Astrocyte (in vitro differentiated cells and primary cell): Measurements from ENCODE around the gene COL3A1. TPM values are rescaled to one million over a fixed set of nuclear protein-coding genes. Genes with fewer than 3 reads are reported as not detected.

Experiments
- DNase-seq: peaks from one replicate; pipeline ENCODE4 v3.0.0-alpha.2; 2010; ENCODE audit warnings: low read depth
- FAIRE-seq: peaks from 2 replicates; lab custom pipeline; 2011; peaks lifted over from hg19 to GRCh38; lab: Jason Lieb, UNC
- H2AFZ ChIP-seq: 2 replicates; pipeline ENCODE4 v1.6.0; 2012; ENCODE audit warnings: low read depth, low read length, inconsistent platforms
- H3K27ac ChIP-seq: 2 replicates; pipeline ENCODE4 v1.5.1; 2011; ENCODE audit warnings: low read depth, low read length, inconsistent platforms
- H3K27me3 ChIP-seq: 2 replicates; pipeline ENCODE4 v1.6.0; 2011; ENCODE audit warnings: low read length, inconsistent platforms; ENCODE audit not compliant: insufficient read depth
- H3K36me3 ChIP-seq: 2 replicates; pipeline ENCODE4 v1.5.1; 2011; ENCODE audit warnings: low read length, inconsistent platforms; ENCODE audit not compliant: insufficient read depth
- H3K4me1 ChIP-seq: 2 replicates; pipeline ENCODE4 v1.5.1; 2011; ENCODE audit warnings: low read length, inconsistent platforms; ENCODE audit not compliant: insufficient read depth
- H3K4me2 ChIP-seq: 2 replicates; pipeline ENCODE4 v1.6.0; 2012; ENCODE audit warnings: low read length, inconsistent platforms
- H3K4me3 ChIP-seq: 2 replicates; pipeline ENCODE4 v1.5.1; 2011; ENCODE audit warnings: low read depth, mild to moderate bottlenecking, low read length, inconsistent platforms; ENCODE audit not compliant: insufficient read depth
- H3K79me2 ChIP-seq: 2 replicates; pipeline ENCODE4 v1.6.0; 2012; ENCODE audit warnings: mild to moderate bottlenecking, low read length, inconsistent platforms; ENCODE audit not compliant: insufficient read depth
- H3K9ac ChIP-seq: 2 replicates; pipeline ENCODE4 v1.6.0; 2012; ENCODE audit warnings: mild to moderate bottlenecking, low read length, inconsistent platforms
- H3K9me3 ChIP-seq: 2 replicates; pipeline ENCODE4 v1.5.1; 2012; ENCODE audit warnings: low read depth, mild to moderate bottlenecking, low read length, inconsistent platforms; ENCODE audit not compliant: insufficient read depth
- H4K20me1 ChIP-seq: 2 replicates; pipeline ENCODE4 v1.6.0; 2012; ENCODE audit warnings: low read length, inconsistent platforms; ENCODE audit not compliant: insufficient read depth
- H3K27ac Mint-ChIP-seq: one replicate; pipeline ENCODE4 v1.8.0; 2021; ENCODE audit warnings: mild to moderate bottlenecking, mixed read lengths; ENCODE audit not compliant: unreplicated experiment
- H3K27me3 Mint-ChIP-seq: one replicate; pipeline ENCODE4 v1.8.0; 2021; ENCODE audit warnings: low read depth, mixed read lengths; ENCODE audit not compliant: unreplicated experiment
- H3K36me3 Mint-ChIP-seq: one replicate; pipeline ENCODE4 v1.8.0; 2021; ENCODE audit warnings: low read depth, mixed read lengths; ENCODE audit not compliant: unreplicated experiment
- H3K4me1 Mint-ChIP-seq: one replicate; pipeline ENCODE4 v1.8.0; 2021; ENCODE audit warnings: low read depth, mixed read lengths; ENCODE audit not compliant: unreplicated experiment
- H3K4me3 Mint-ChIP-seq: one replicate; pipeline ENCODE4 v1.8.0; 2021; ENCODE audit warnings: mild to moderate bottlenecking, moderate library complexity, mixed read lengths; ENCODE audit not compliant: unreplicated experiment
- H3K9me3 Mint-ChIP-seq: one replicate; pipeline ENCODE4 v1.8.0; 2021; ENCODE audit warnings: mild to moderate bottlenecking, mixed read lengths; ENCODE audit not compliant: unreplicated experiment
- CTCF ChIP-seq: IDR thresholded peaks from 2 replicates; pipeline ENCODE4 v1.5.1; 2011; ENCODE audit warnings: low read depth, mild to moderate bottlenecking, inconsistent platforms, low read length, moderate library complexity; ENCODE audit not compliant: insufficient read depth
- EZH2 ChIP-seq: IDR thresholded peaks from 2 replicates; pipeline ENCODE4 v1.6.1; 2012; ENCODE audit warnings: mild to moderate bottlenecking, low read length, inconsistent platforms; ENCODE audit not compliant: insufficient read depth
- total RNA-seq: library from RNA; stranded (reverse); gene quantifications from 2 replicates; pipeline ENCODE4 v1.2.1, GENCODE V29; 2021

The COL3A1 gene
- total RNA-seq, 1 donor from 2014 or later, result 350 TPM

- Mint-ChIP-seq H3K4me3 (no peak overlapping the region), H3K4me1 (no peaks in the 10 kb centered on the region), H3K27ac (no peak overlapping the region), H3K9me3 (peaks cover 3% of the 10 kb centered on the region), H3K27me3 (no peaks in the 10 kb centered on the region), H3K36me3 (no peaks in the 10 kb centered on the region)
- no peak for DNase-seq
- H3K4me2 ChIP-seq, result no peak overlapping the region
- no peak overlapping the region for H3K4me3 ChIP-seq
- no peaks in the 10 kb centered on the region for H3K27me3 ChIP-seq
- H3K36me3 ChIP-seq, result no peaks in the 10 kb centered on the region
- no peak for FAIRE-seq
- no peaks in the 10 kb centered on the region for H3K9me3 ChIP-seq
- no peak overlapping the region for H2AFZ ChIP-seq
- H3K9ac ChIP-seq, result no peak overlapping the region
- H4K20me1 ChIP-seq, result no peaks in the 10 kb centered on the region
- H3K79me2 ChIP-seq, result no peaks in the 10 kb centered on the region
- TF ChIP-seq CTCF, result no peak
- no peak for TF ChIP-seq EZH2
- no peak overlapping the region for H3K27ac ChIP-seq
- H3K4me1 ChIP-seq, result no peaks in the 10 kb centered on the region
These were observed 29.7 kb upstream of the COL3A1 start for GRCh38 chr2:188944442-188944841.

GRCh38 chr2:188949046-188949818, 24.9 kb upstream of the COL3A1 start:
- Mint-ChIP-seq H3K36me3 (no peaks in the 10 kb centered on the region), H3K9me3 (peaks cover 5% of the 10 kb centered on the region), H3K27me3 (no peaks in the 10 kb centered on the region), H3K4me3 (no peak overlapping the region), H3K4me1 (no peaks in the 10 kb centered on the region), H3K27ac (no peak overlapping the region)
- DNase-seq (no peak), FAIRE-seq (no peak)
- Histone ChIP-seq H3K4me2 (no peak overlapping the region), H3K9me3 (no peaks in the 10 kb centered on the region), H2AFZ (no peak overlapping the region), H3K4me3 (no peak overlapping the region), H3K79me2 (no peaks in the 10 kb centered on the region), H3K27me3 (no peaks in the 10 kb centered on the region), H3K4me1 (no peaks in the 10 kb centered on the region), H3K9ac (no peak overlapping the region), H3K36me3 (no peaks in the 10 kb centered on the region), H4K20me1 (no peaks in the 10 kb centered on the region), H3K27ac (no peak overlapping the region)
- no peak for TF ChIP-seq CTCF
- no peak for TF ChIP-seq EZH2

- no peaks in the 10 kb centered on the region for H3K36me3 Mint-ChIP-seq
- TF ChIP-seq CTCF (no peak), EZH2 (no peak)
These were observed 21.3 kb upstream of the COL3A1 start for GRCh38 chr2:188952901-188953300.

More at GRCh38 chr2:188952901-188953300, 21.3 kb upstream of the COL3A1 start:
- Histone ChIP-seq H3K9me3 (no peaks in the 10 kb centered on the region), H3K4me3 (no peak overlapping the region), H2AFZ (no peak overlapping the region), H3K4me1 (no peaks in the 10 kb centered on the region), H4K20me1 (no peaks in the 10 kb centered on the region), H3K79me2 (no peaks in the 10 kb centered on the region), H3K4me2 (no peak overlapping the region), H3K27ac (no peak overlapping the region), H3K27me3 (no peaks in the 10 kb centered on the region), H3K9ac (no peak overlapping the region), H3K36me3 (no peaks in the 10 kb centered on the region)
- no peaks in the 10 kb centered on the region for H3K4me1 Mint-ChIP-seq
- no peaks in the 10 kb centered on the region for H3K27me3 Mint-ChIP-seq
- no peak for DNase-seq
- FAIRE-seq, result no peak
- peaks cover 2% of the 10 kb centered on the region for H3K9me3 Mint-ChIP-seq
- no peak overlapping the region for H3K4me3 Mint-ChIP-seq
- no peak overlapping the region for H3K27ac Mint-ChIP-seq
